H1 (cell line): ENCODE measurements around the gene ZC3HAV1.

Experiments used
- CBX8 ChIP-seq: fragments of 300-800, 300-1000 bp; sonication (generic); IDR thresholded peaks from 2 replicates; pipeline ENCODE4 v1.7.1; 2016; ENCODE audit warnings: low read depth, low read length, borderline replicate concordance
- CEBPB ChIP-seq: IDR thresholded peaks from 2 replicates; pipeline ENCODE4 v1.6.1; 2012; ENCODE audit warnings: low read depth, low read length
- CTCF ChIP-seq, 3 experiments: IDR thresholded peaks; 1 replicate in 2 of 3; 2 replicates in 1 of 3; pipeline versions ENCODE4 v1.5.1 to v1.6.1; 2011; ENCODE audit warnings: low read length in 3 of 3, mild to moderate bottlenecking in 3 of 3, inconsistent platforms in 2 of 3, low read depth in 1 of 3, moderate library complexity in 1 of 3; ENCODE audit not compliant: insufficient read depth in 1 of 3; ENCODE audit errors: control extremely low read depth in 1 of 3
- EGR1 ChIP-seq: IDR thresholded peaks from 2 replicates; pipeline ENCODE4 v1.6.1; 2011; ENCODE audit warnings: low read depth, low read length, borderline replicate concordance
- EP300 ChIP-seq, 2 experiments: IDR thresholded peaks; 1 replicate in 1 of 2; 2 replicates in 1 of 2; pipeline ENCODE4 v1.6.1; 2011 to 2012; ENCODE audit warnings: low read depth in 2 of 2, low read length in 2 of 2, mild to moderate bottlenecking in 2 of 2, borderline replicate concordance in 1 of 2, inconsistent platforms in 1 of 2, moderate library complexity in 1 of 2
- EZH2 ChIP-seq: fragments of 200-600 bp; sonication (generic); IDR thresholded peaks from 2 replicates; pipeline ENCODE4 v1.7.1; 2012; ENCODE audit warnings: low read depth, mild to moderate bottlenecking, moderate library complexity, low read length, inconsistent platforms; ENCODE audit not compliant: severe bottlenecking
- GABPA ChIP-seq: IDR thresholded peaks from 2 replicates; pipeline ENCODE4 v1.6.1; 2011; ENCODE audit warnings: mild to moderate bottlenecking, low read length, moderate library complexity, borderline replicate concordance; ENCODE audit not compliant: insufficient read depth
- POLR2A ChIP-seq, 2 experiments: IDR thresholded peaks; 1 replicate in 1 of 2; 2 replicates in 1 of 2; pipeline ENCODE4 v1.6.1; 2011; ENCODE audit warnings: low read depth in 2 of 2, low read length in 2 of 2, mild to moderate bottlenecking in 2 of 2; ENCODE audit errors: control extremely low read depth in 1 of 2
- TBP ChIP-seq: IDR thresholded peaks from 2 replicates; pipeline ENCODE4 v1.6.1; 2011; ENCODE audit warnings: low read depth, low read length, improper control_type of control experiment
- ZNF274 ChIP-seq: IDR thresholded peaks from 2 replicates; pipeline ENCODE4 v1.7.0; 2012; ENCODE audit warnings: low read length, borderline replicate concordance; ENCODE audit errors: extremely low read depth

- TF ChIP-seq CTCF (IDR thresholded peaks at IDR 0.05; ENCODE audit: control extremely low read depth in 1 of 3, insufficient read depth in 1 of 3, low read depth in 1 of 3, low read length in 3 of 3): no peak
- TF ChIP-seq EP300 (IDR thresholded peaks at IDR 0.05; ENCODE audit: borderline replicate concordance in 1 of 2, low read depth in 2 of 2, low read length in 2 of 2): no peak
- TF ChIP-seq CBX8: no peak
- TF ChIP-seq POLR2A (IDR thresholded peaks at IDR 0.05; ENCODE audit: control extremely low read depth in 1 of 2, low read depth in 2 of 2, low read length in 2 of 2): no peak
- no peak for TF ChIP-seq CEBPB
- TF ChIP-seq GABPA: no peak
- no peak for TF ChIP-seq ZNF274
- TF ChIP-seq EGR1: no peak
- TF ChIP-seq TBP: no peak
- no peak for TF ChIP-seq EZH2
These were observed 17.3 kb downstream of the ZC3HAV1 start for GRCh38 chr7:139092090-139092796.
